Caco-2 (cell line): ENCODE results near the gene PRR13. TPM values are rescaled to one million over a fixed set of nuclear protein-coding genes. Genes with fewer than 3 reads are reported as not detected.

Experiments
- BruUV-seq: library from RNA; stranded (reverse); fragments of 400-500 nt; replicated peaks from 2 replicates; lab custom pipeline; 2021; lab: Mats Ljungman, UMichigan
- CTCF ChIA-PET: fragments of 300-600 bp; sonication (Branson Sonifier 250); formaldehyde crosslinking; loops from one replicate; lab custom pipeline; 2022; ENCODE audit warnings: antibody characterized with exemption; lab: Charles Lee
- POLR2A ChIA-PET: fragments of 300-600 bp; sonication (Branson Sonifier 250); formaldehyde crosslinking; loops from one replicate; lab custom pipeline; 2022; ENCODE audit warnings: antibody characterized with exemption; lab: Charles Lee
- DNase-seq, 2 experiments: peaks; one replicate each; pipeline versions ENCODE4 v3.0.0 to v3.0.0-alpha.2; 2020 to 2022
- H3K27me3 ChIP-seq: replicated peaks from 2 replicates; pipeline ENCODE4 v1.6.0; 2011; ENCODE audit warnings: low read length; ENCODE audit not compliant: control insufficient read depth, insufficient read depth
- H3K36me3 ChIP-seq: 2 replicates; pipeline ENCODE4 v1.5.1; 2011; ENCODE audit warnings: low read length; ENCODE audit not compliant: control insufficient read depth, insufficient read depth
- H3K4me1 ChIP-seq: fragments of 250-450 bp; sonication (Bioruptor Pico); 2 replicates; pipeline ENCODE4 v1.5.1; 2020; ENCODE audit warnings: mild to moderate bottlenecking
- H3K4me3 ChIP-seq: 2 replicates; pipeline ENCODE4 v1.5.1; 2011; ENCODE audit warnings: low read depth, mild to moderate bottlenecking, control low read depth, low read length
- H3K9me3 ChIP-seq: fragments of 250-450 bp; sonication (Bioruptor Pico); 2 replicates; pipeline ENCODE4 v1.5.1; 2020; ENCODE audit warnings: mild to moderate bottlenecking, moderate library complexity
- H3K27ac Mint-ChIP-seq: one replicate; pipeline ENCODE4 v1.8.0; 2022; ENCODE audit warnings: mixed read lengths; ENCODE audit not compliant: unreplicated experiment
- H3K27me3 Mint-ChIP-seq: one replicate; pipeline ENCODE4 v1.8.0; 2022; ENCODE audit warnings: mixed read lengths; ENCODE audit not compliant: insufficient read depth, unreplicated experiment
- H3K36me3 Mint-ChIP-seq: one replicate; pipeline ENCODE4 v1.8.0; 2022; ENCODE audit warnings: mild to moderate bottlenecking, mixed read lengths; ENCODE audit not compliant: insufficient read depth, unreplicated experiment
- H3K4me1 Mint-ChIP-seq: one replicate; pipeline ENCODE4 v1.8.0; 2022; ENCODE audit warnings: low read depth, mixed read lengths; ENCODE audit not compliant: unreplicated experiment
- H3K4me3 Mint-ChIP-seq: one replicate; pipeline ENCODE4 v1.8.0; 2022; ENCODE audit warnings: mild to moderate bottlenecking, moderate library complexity, mixed read lengths; ENCODE audit not compliant: unreplicated experiment
- H3K9me3 Mint-ChIP-seq: one replicate; pipeline ENCODE4 v1.8.0; 2022; ENCODE audit warnings: mixed read lengths; ENCODE audit not compliant: unreplicated experiment
- CTCF ChIP-seq, 2 experiments: fragments of 200-600 bp in 1 of 2; IDR thresholded peaks; 1 replicate in 1 of 2; 2 replicates in 1 of 2; pipeline versions ENCODE4 v1.5.1 to v1.8.0; 2011 to 2022; ENCODE audit warnings: antibody characterized with exemption in 1 of 2, control low read depth in 1 of 2, inconsistent platforms in 1 of 2, low read depth in 1 of 2, low read length in 1 of 2, mild to moderate bottlenecking in 1 of 2, moderate library complexity in 1 of 2; ENCODE audit not compliant: insufficient read depth in 1 of 2, severe bottlenecking in 1 of 2, unreplicated experiment in 1 of 2
- intact Hi-C: fragments of 100-400 bp; cut with micrococcal nuclease; formaldehyde crosslinking; loops from one replicate; pipeline ENCODE4 v1.10.0; 2022; ENCODE audit not compliant: unreplicated experiment
- total RNA-seq: library from RNA; stranded (reverse); gene quantifications from 2 replicates; pipeline ENCODE4 v1.2.3, GENCODE V29; 2022

PRR13 gene
- total RNA-seq, 1 experiment from 2014 or later = 400 TPM

- Mint-ChIP-seq H3K4me3 (no peak overlapping the region), H3K36me3 (peaks cover 69% of the 10 kb centered on the region), H3K4me1 (no peaks in the 10 kb centered on the region), H3K27ac (no peak overlapping the region), H3K9me3 (no peaks in the 10 kb centered on the region), H3K27me3 (no peaks in the 10 kb centered on the region)
- no peaks in the 10 kb centered on the region for H3K36me3 ChIP-seq
- no peaks in the 10 kb centered on the region for H3K27me3 ChIP-seq
- TF ChIP-seq CTCF (IDR thresholded peaks at IDR 0.05; ENCODE audit: insufficient read depth in 1 of 2, low read depth in 1 of 2, low read length in 1 of 2, severe bottlenecking in 1 of 2, unreplicated experiment in 1 of 2) = no peak
- ChIA-PET POLR2A (no interaction called here), CTCF (no interaction called here)
- H3K4me1 ChIP-seq = no peaks in the 10 kb centered on the region
- intact Hi-C loops = no loop called here
- no peak overlapping the region for H3K4me3 ChIP-seq
- no TSS peak for BruUV-seq
- DNase-seq = no peak
- no peaks in the 10 kb centered on the region for H3K9me3 ChIP-seq
Measured at GRCh38 chr12:53402871-53403270, 38.7 kb upstream of the PRR13 start.

- H3K27me3 ChIP-seq = no peaks in the 10 kb centered on the region
- Mint-ChIP-seq H3K4me1 (peaks cover 6% of the 10 kb centered on the region), H3K27ac (no peak overlapping the region), H3K36me3 (peaks cover 49% of the 10 kb centered on the region), H3K27me3 (no peaks in the 10 kb centered on the region), H3K9me3 (no peaks in the 10 kb centered on the region), H3K4me3 (no peak overlapping the region)
- BruUV-seq = no TSS peak
- intact Hi-C loops = no loop called here
- ChIA-PET POLR2A (interaction anchor here (0.5 kb wide), 1 partner anchor 19 kb away, joined by 6 read pairs; no protein-coding TSS in a partner anchor), CTCF (interaction anchor here (0.8 to 1.5 kb wide), 2 partner anchors 10 kb away, joined by 3 to 7 read pairs; no protein-coding TSS in a partner anchor)
- TF ChIP-seq CTCF (IDR thresholded peaks at IDR 0.05; ENCODE audit: insufficient read depth in 1 of 2, low read depth in 1 of 2, low read length in 1 of 2, severe bottlenecking in 1 of 2, unreplicated experiment in 1 of 2) = no peak
- H3K9me3 ChIP-seq = no peaks in the 10 kb centered on the region
- no peak for DNase-seq
- peaks cover 4% of the 10 kb centered on the region; the same call in 1 of the 2 replicates for H3K4me1 ChIP-seq
- no peaks in the 10 kb centered on the region; the same call in 1 of the 2 replicates for H3K36me3 ChIP-seq
- no peak overlapping the region for H3K4me3 ChIP-seq
Measured at GRCh38 chr12:53410951-53411350, 30.6 kb upstream of the PRR13 start.

- H3K4me1 ChIP-seq = peaks cover 4% of the 10 kb centered on the region; the same call in 1 of the 2 replicates
- Mint-ChIP-seq H3K9me3 (no peaks in the 10 kb centered on the region), H3K27me3 (no peaks in the 10 kb centered on the region), H3K27ac (no peak overlapping the region), H3K4me3 (no peak overlapping the region), H3K36me3 (peaks cover 34% of the 10 kb centered on the region), H3K4me1 (peaks cover 10% of the 10 kb centered on the region)
- POLR2A ChIA-PET = no interaction called here
- TF ChIP-seq CTCF (IDR thresholded peaks at IDR 0.05; ENCODE audit: insufficient read depth in 1 of 2, low read depth in 1 of 2, low read length in 1 of 2, severe bottlenecking in 1 of 2, unreplicated experiment in 1 of 2) = no peak
- no peaks in the 10 kb centered on the region for H3K9me3 ChIP-seq
- BruUV-seq = no TSS peak
- CTCF ChIA-PET = interaction anchor here (0.7 kb wide), 1 partner anchor 68 kb away, joined by 4 read pairs; no protein-coding TSS in a partner anchor
- no peak overlapping the region for H3K4me3 ChIP-seq
- no peak for DNase-seq
- H3K36me3 ChIP-seq = no peaks in the 10 kb centered on the region; the same call in 1 of the 2 replicates
- no peaks in the 10 kb centered on the region for H3K27me3 ChIP-seq
- intact Hi-C loops = no loop called here
Measured at GRCh38 chr12:53413485-53414204, 27.9 kb upstream of the PRR13 start.
